NCI-H146 (cell line): Measurements from ENCODE around the gene LYZL1.
"Not testable (repeated sequence)": the region's sequence is repeated elsewhere in the genome, so short reads cannot be mapped to it uniquely, and the experiment has no call there.

Experiments used
- DNase-seq: peaks from one replicate; lab custom pipeline; 2025; lab: John Stamatoyannopoulos, UW

The LYZL1 gene

GRCh38 chr10:29332061-29332760 is 43.3 kb downstream of the LYZL1 start:
- no peak for DNase-seq

GRCh38 chr10:29332761-29333148 is 43.9 kb downstream of the LYZL1 start:
- DNase-seq = no peak

- not testable (repeated sequence) for DNase-seq
Observed at GRCh38 chr10:29337526-29337925, 48.7 kb downstream of the LYZL1 start.

GRCh38 chr10:29343607-29344038 is 54.8 kb downstream of the LYZL1 start:
- DNase-seq = no peak

DNA sequence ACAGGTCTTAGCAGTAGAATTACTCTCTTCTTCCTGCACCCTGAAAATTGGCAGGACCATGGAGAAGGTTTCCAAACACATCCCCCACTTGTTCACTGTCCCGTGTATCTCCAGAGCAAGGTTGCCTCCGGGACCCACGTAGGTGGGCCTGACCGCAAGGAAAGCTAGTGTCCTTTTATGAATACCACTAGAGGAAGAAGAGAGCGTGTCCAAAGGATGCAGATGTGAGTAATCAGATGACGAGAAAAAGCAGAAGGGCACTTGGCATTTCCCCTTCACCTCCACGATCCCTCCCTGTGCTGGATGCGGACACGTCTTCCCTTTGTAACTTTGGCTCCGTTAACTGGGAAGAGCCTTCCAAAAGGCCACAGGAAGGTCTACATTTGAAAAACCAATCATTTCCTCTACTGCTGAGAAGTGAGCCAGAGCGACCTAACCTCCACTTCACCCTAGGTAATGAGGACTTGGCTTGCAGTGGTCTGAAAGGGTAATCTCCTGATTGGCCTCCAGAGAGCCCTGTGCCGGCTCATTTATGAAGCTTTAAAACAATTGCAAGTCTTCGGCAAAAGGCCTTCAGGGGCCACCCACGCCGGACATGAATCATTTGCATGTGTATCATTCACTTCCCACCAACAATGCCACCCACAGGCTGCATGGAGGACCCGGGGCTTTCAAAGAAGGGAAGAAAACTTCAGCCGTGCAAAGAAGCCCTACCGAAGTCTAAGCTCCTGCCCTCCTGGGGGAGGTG is 55.4 kb downstream of the LYZL1 start:
- DNase-seq = no peak

GRCh38 chr10:29345144-29345909 is 56.5 kb downstream of the LYZL1 start:
- no peak for DNase-seq

DNA sequence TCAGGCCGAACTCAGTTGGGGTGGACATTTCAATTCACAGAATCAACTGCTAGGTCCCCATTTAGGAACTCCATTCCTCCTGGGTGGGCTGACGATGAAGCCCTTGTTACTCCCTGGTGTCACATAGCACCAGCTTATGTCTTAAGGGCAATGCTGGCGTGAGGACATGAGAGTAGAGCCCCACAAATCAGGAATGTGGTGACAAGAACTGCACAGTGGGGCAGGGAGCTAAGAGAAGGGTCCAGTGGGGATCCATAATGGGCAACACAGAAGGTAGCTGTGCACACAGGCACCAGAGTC is 57.0 kb downstream of the LYZL1 start:
- DNase-seq = no peak

DNA sequence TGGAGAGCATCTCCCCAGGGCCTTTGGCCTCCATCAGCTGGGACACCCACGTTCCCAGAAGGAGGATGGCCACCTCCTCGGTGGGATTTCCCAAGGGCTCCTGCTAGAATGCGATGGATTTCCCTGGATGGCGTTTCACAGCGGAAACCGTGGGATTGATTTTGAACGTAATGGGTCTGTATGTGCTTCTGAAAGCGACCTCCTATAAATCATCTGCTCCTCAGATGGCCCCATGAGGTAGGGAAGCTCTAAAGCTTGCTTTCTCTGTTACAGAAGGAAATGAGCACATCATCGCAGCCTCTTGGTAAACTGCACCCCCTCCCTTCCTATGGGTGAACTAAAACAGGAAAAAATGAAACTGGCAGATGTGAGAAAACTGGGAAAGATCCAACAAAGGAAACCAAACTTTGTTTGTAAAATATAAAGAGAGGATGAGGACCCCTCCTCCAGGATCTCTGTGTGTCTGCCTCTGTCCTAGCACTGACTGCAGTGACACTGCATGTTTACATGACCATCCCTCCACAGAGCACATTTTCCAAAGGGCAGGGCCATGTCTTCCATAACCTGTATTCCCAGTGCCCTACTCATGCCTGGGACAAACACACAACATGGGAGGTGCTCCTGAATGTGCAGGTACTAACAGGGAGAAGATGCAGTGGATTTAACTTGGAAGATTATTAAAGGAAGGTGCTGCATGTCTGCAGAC is 57.6 kb downstream of the LYZL1 start:
- no peak for DNase-seq

GRCh38 chr10:29348836-29349235 is 60.0 kb downstream of the LYZL1 start:
- no peak for DNase-seq

GRCh38 chr10:29353305-29353704 is 64.4 kb downstream of the LYZL1 start:
- DNase-seq = no peak

GRCh38 chr10:29353887-29354561 is 65.2 kb downstream of the LYZL1 start:
- no peak for DNase-seq

- DNase-seq = no peak
Observed at GRCh38 chr10:29355411-29355991, 66.6 kb downstream of the LYZL1 start.

GRCh38 chr10:29356931-29357330 is 68.1 kb downstream of the LYZL1 start:
- DNase-seq = no peak

DNA sequence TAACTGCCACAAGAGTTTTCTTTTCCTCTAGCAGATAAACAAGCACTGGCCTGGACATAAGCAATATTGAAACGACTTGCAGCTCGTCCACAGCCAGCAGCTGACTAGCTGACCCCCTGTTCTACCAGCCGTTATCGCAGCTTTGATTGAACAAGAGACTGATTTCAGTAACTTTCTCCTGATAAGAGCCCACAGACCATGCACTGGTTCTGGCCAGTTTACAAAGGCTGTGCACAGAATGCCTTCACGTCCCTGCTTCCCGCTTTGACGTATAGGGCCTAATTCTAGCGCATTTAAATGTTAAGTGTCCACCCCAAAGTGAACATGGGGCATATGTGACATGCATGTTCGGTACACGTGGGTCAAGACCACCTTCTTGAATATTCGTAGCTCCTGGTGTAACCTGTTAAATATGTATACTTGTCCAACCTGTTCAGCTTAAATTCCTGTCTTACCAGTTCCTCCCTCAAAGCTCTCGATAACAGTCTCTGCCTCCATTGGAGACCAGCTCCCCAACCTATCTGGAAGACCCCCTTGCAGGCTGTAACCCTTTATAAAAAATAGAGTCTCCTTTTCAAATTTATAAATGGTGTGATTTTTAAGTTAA is 69.2 kb downstream of the LYZL1 start:
- DNase-seq = no peak

- not testable (repeated sequence) for DNase-seq
Observed at GRCh38 chr10:29360215-29360853, 71.5 kb downstream of the LYZL1 start.
